Ascending aorta (tissue), 2 donors: ENCODE results near the gene SORD. TPM values are rescaled to one million over a fixed set of nuclear protein-coding genes. Genes with fewer than 3 reads are reported as not detected.
A peak's percentile ranks its signal among the peaks of the same experiment; 100 is the strongest.
"Not testable (repeated sequence)": the region's sequence is repeated elsewhere in the genome, so short reads cannot be mapped to it uniquely, and the experiment has no call there.

Experiments
- DNase-seq, 2 donors: peaks; one replicate each; pipeline ENCODE4 v3.0.0-alpha.2; 2019; ENCODE audit warnings: low spot score in 2 of 2
- H3K27ac ChIP-seq, 2 donors: fragments of 200-600 bp; sonication (generic); one replicate each; pipeline ENCODE4 v1.5.1; 2016 to 2017; ENCODE audit warnings: mild to moderate bottlenecking in 1 of 2
- H3K27me3 ChIP-seq: fragments of 200-600 bp; sonication (generic); one replicate; pipeline ENCODE4 v1.5.1; 2017
- H3K36me3 ChIP-seq, 2 donors: fragments of 200-600 bp; sonication (generic); one replicate each; pipeline ENCODE4 v1.5.1; 2016
- H3K4me1 ChIP-seq, 2 donors: fragments of 200-600 bp; sonication (generic); one replicate each; pipeline ENCODE4 v1.5.1; 2016 to 2017; ENCODE audit warnings: mild to moderate bottlenecking in 1 of 2
- H3K4me3 ChIP-seq, 2 donors: fragments of 200-600 bp; sonication (generic); one replicate each; pipeline ENCODE4 v1.5.1; 2016 to 2017; ENCODE audit warnings: mild to moderate bottlenecking in 1 of 2
- H3K9me3 ChIP-seq, 2 donors: fragments of 200-600 bp; sonication (generic); one replicate each; pipeline ENCODE4 v1.5.1; 2016
- intact Hi-C: fragments of 100-400 bp; cut with DNase I; formaldehyde crosslinking; loops from one replicate; pipeline ENCODE4 v1.15.1; 2023
- total RNA-seq: library from RNA; depleted of rRNA; stranded (reverse); fragments of >200 nt; gene quantifications from one replicate; pipeline ENCODE4 v1.1.0, GENCODE V29; 2016
- TF ChIP-seq, protein P1 (sequence below), 3 experiments: fragments of 200-600 bp in 2 of 3; fragments of 450-650 bp in 1 of 3; sonication (generic) in 2 of 3; IDR thresholded peaks; one replicate each; pipeline ENCODE4 v1.5.1; 2016 to 2019; ENCODE audit warnings: antibody characterized with exemption in 3 of 3, mild to moderate bottlenecking in 1 of 3, moderate library complexity in 1 of 3

SORD gene
- total RNA-seq, 1 donor from 2014 or later: 6.5 TPM

GRCh38 chr15:45100884-45101625 is 78.1 kb downstream of the SORD start:
- H3K36me3 ChIP-seq: no peaks in the 10 kb centered on the region
- intact Hi-C loops: no loop called here
- TF ChIP-seq, protein P1, sequence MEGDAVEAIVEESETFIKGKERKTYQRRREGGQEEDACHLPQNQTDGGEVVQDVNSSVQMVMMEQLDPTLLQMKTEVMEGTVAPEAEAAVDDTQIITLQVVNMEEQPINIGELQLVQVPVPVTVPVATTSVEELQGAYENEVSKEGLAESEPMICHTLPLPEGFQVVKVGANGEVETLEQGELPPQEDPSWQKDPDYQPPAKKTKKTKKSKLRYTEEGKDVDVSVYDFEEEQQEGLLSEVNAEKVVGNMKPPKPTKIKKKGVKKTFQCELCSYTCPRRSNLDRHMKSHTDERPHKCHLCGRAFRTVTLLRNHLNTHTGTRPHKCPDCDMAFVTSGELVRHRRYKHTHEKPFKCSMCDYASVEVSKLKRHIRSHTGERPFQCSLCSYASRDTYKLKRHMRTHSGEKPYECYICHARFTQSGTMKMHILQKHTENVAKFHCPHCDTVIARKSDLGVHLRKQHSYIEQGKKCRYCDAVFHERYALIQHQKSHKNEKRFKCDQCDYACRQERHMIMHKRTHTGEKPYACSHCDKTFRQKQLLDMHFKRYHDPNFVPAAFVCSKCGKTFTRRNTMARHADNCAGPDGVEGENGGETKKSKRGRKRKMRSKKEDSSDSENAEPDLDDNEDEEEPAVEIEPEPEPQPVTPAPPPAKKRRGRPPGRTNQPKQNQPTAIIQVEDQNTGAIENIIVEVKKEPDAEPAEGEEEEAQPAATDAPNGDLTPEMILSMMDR (IDR thresholded peaks at IDR 0.05): no peak
- no peaks in the 10 kb centered on the region for H3K27me3 ChIP-seq
- DNase-seq: peak in 1 of 2 donors; percentile 34
- no peak overlapping the region for H3K4me3 ChIP-seq
- H3K4me1 ChIP-seq: no peaks in the 10 kb centered on the region
- no peak overlapping the region for H3K27ac ChIP-seq
- H3K9me3 ChIP-seq: no peaks in the 10 kb centered on the region

DNA sequence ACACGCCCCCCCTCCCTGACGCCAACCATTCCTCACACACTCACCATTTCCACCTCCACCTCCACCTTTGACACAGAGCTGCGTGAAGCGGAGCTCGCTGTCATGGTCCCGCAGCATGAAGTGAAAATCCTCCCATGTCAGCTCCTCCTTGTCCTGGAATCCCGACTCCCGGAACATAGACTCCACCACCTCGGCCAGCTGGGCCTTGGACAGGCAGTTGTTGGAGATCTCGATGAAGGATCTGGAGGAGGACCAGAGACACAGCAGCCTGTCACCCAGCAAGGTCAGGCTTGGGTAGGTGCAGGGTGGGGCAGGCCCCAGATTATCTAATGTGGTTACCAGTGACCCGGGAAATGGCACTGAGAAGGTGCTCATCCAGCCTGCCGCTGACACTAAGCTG is 78.8 kb downstream of the SORD start:
- Histone ChIP-seq H3K4me1 (no peaks in the 10 kb centered on the region), H3K27me3 (no peaks in the 10 kb centered on the region), H3K27ac (no peak overlapping the region), H3K36me3 (no peaks in the 10 kb centered on the region), H3K9me3 (no peaks in the 10 kb centered on the region), H3K4me3 (no peak overlapping the region)
- DNase-seq: peak in 1 of 2 donors; percentile 45
- TF ChIP-seq, protein P1 (IDR thresholded peaks at IDR 0.05): no peak
- intact Hi-C loops: no loop called here

GRCh38 chr15:45102226-45102625 is 79.2 kb downstream of the SORD start:
- no peak for DNase-seq
- TF ChIP-seq, protein P1 (IDR thresholded peaks at IDR 0.05): no peak
- no peaks in the 10 kb centered on the region for H3K36me3 ChIP-seq
- intact Hi-C loops: no loop called here
- H3K4me1 ChIP-seq: no peaks in the 10 kb centered on the region
- no peak overlapping the region for H3K4me3 ChIP-seq
- no peak overlapping the region for H3K27ac ChIP-seq
- H3K9me3 ChIP-seq: no peaks in the 10 kb centered on the region
- H3K27me3 ChIP-seq: no peaks in the 10 kb centered on the region

GRCh38 chr15:45104170-45104569 is 81.2 kb downstream of the SORD start:
- H3K27me3 ChIP-seq, H3K9me3 ChIP-seq, intact Hi-C loops, H3K4me3 ChIP-seq, H3K27ac ChIP-seq, H3K4me1 ChIP-seq, H3K36me3 ChIP-seq: not testable (repeated sequence)
- peak in 1 of 2 donors; percentile 12 for DNase-seq

DNA sequence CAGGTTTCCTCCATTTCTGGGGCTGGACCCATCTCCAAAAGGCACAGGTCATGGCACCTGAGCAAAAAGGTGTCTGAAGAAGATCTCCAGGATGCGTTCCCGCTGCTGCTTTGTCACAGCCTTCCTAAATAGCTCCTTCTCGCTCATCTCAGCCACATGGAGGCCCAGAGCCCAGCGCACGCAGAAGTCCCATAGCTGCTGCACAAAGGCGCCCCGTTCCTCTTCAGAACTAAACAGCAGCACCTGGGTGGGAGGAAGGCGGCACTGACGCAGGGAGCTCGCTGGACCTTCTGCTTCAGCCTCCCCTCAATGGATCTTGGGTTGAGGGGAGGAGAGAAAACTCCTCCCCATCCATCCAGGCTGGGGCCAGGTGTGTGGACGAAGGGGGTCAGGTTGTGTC is 82.6 kb downstream of the SORD start:
- no peak overlapping the region for H3K27ac ChIP-seq
- H3K27me3 ChIP-seq: no peaks in the 10 kb centered on the region
- H3K4me3 ChIP-seq: no peak overlapping the region
- TF ChIP-seq, protein P1 (IDR thresholded peaks at IDR 0.05): no peak
- intact Hi-C loops: no loop called here
- H3K9me3 ChIP-seq: no peaks in the 10 kb centered on the region
- peak in 1 of 2 donors; percentile 22 for DNase-seq
- no peaks in the 10 kb centered on the region for H3K4me1 ChIP-seq
- H3K36me3 ChIP-seq: no peaks in the 10 kb centered on the region

- intact Hi-C loops: no loop called here
- Histone ChIP-seq H3K27ac (no peak overlapping the region), H3K27me3 (no peaks in the 10 kb centered on the region), H3K4me1 (no peaks in the 10 kb centered on the region), H3K36me3 (no peaks in the 10 kb centered on the region), H3K4me3 (no peak overlapping the region), H3K9me3 (no peaks in the 10 kb centered on the region)
- TF ChIP-seq, protein P1 (IDR thresholded peaks at IDR 0.05): no peak
- peak in 1 of 2 donors; percentile 50 for DNase-seq
Measured at GRCh38 chr15:45106002-45106790, 83.2 kb downstream of the SORD start.
